DMS53 treated with DMSO at 0.1 percent for 48 hours (cell line): Measurements from ENCODE around the gene XXYLT1.
A peak's percentile ranks its signal among the peaks of the same experiment; 100 is the strongest.
"Not testable (repeated sequence)": the region's sequence is repeated elsewhere in the genome, so short reads cannot be mapped to it uniquely, and the experiment has no call there.

Source experiments
- DNase-seq: peaks from one replicate; lab custom pipeline; 2025; ENCODE audit not compliant: unreplicated experiment; lab: John Stamatoyannopoulos, UW

The XXYLT1 gene, protein sequence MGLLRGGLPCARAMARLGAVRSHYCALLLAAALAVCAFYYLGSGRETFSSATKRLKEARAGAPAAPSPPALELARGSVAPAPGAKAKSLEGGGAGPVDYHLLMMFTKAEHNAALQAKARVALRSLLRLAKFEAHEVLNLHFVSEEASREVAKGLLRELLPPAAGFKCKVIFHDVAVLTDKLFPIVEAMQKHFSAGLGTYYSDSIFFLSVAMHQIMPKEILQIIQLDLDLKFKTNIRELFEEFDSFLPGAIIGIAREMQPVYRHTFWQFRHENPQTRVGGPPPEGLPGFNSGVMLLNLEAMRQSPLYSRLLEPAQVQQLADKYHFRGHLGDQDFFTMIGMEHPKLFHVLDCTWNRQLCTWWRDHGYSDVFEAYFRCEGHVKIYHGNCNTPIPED

GRCh38 chr3:195270817-195271409 is at the start of gene XXYLT1:
Gene XXYLT1 (minus strand): TSS chr3:195271159. CDS start chr3:195271058, 101 bp downstream.
- DNase-seq: peak; percentile 48

DNA sequence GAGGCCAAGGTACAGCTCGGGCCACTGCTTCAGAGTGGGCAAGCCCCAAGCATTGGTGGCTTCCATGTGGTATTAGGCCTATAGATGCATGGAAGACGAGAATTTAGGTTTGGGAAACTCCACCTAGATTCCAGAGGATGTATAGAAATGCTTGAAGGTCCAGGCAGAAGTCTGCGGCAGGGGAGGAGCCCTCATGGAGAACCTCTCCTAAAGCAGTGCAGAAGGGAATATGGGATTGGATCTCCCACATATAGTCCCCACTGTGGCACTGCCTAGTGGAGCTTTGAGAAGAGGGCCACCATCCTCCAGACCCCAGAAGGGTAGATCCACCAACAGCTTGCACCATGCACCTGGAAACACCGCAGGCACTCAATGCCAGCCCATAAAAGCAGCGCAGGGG is 48.1 kb upstream of the XXYLT1 start:
- no peak for DNase-seq

DNA sequence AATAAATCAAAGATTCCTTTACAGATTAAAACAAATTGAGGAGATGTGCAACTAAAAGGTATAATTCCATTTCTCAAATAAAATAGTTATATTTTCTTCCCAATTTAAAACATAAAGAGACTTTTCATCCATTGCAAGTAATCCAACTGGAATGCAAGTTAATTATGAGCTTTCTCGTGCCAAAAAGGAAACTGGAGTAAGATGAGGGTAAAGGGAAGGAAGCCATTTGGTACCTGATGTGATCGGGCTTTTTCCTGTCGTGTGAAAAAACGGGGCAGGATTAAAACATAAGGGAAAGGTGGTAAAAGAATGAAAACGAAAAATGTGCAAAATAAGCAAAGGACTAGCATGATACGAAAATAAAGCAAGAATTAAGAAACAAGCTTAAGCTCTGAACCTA is 41.8 kb upstream of the XXYLT1 start:
- DNase-seq: no peak

- DNase-seq: no peak
These were observed 36.8 kb upstream of the XXYLT1 start for GRCh38 chr3:195307711-195308110.

- DNase-seq: no peak
These were observed 35.4 kb upstream of the XXYLT1 start for GRCh38 chr3:195306369-195306768.

GRCh38 chr3:195302431-195302830 is 31.5 kb upstream of the XXYLT1 start:
- DNase-seq: no peak

DNA sequence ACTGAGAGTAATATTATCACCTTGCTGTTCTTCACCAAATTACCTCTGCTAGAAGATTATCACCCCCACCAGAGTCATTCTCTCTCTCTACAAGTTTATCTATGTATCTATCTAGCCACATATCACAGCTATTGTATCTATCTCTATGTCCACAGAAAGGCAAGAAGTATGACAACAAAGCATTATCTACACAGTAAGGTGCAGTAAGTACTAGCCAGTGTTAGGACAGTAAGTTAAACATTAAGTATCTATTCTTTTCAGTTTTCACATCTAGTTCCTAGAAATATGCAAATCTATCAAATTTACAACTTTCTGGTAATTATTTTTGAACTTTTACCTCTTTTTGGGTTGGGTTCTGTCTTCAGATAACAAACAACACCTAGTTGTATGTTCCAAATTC is 26.5 kb upstream of the XXYLT1 start:
- no peak for DNase-seq

GRCh38 chr3:195296662-195297061 is 25.7 kb upstream of the XXYLT1 start:
- no peak for DNase-seq

GRCh38 chr3:195291121-195291520 is 20.2 kb upstream of the XXYLT1 start:
- no peak for DNase-seq

GRCh38 chr3:195290643-195291042 is 19.7 kb upstream of the XXYLT1 start:
- not testable (repeated sequence) for DNase-seq

- no peak for DNase-seq
These were observed 15.3 kb upstream of the XXYLT1 start for GRCh38 chr3:195286115-195286872.

- no peak for DNase-seq
These were observed 14.4 kb upstream of the XXYLT1 start for GRCh38 chr3:195285372-195285771.

GRCh38 chr3:195284842-195285241 is 13.9 kb upstream of the XXYLT1 start:
- DNase-seq: no peak

GRCh38 chr3:195282961-195283360 is 12.0 kb upstream of the XXYLT1 start:
- DNase-seq: no peak

DNA sequence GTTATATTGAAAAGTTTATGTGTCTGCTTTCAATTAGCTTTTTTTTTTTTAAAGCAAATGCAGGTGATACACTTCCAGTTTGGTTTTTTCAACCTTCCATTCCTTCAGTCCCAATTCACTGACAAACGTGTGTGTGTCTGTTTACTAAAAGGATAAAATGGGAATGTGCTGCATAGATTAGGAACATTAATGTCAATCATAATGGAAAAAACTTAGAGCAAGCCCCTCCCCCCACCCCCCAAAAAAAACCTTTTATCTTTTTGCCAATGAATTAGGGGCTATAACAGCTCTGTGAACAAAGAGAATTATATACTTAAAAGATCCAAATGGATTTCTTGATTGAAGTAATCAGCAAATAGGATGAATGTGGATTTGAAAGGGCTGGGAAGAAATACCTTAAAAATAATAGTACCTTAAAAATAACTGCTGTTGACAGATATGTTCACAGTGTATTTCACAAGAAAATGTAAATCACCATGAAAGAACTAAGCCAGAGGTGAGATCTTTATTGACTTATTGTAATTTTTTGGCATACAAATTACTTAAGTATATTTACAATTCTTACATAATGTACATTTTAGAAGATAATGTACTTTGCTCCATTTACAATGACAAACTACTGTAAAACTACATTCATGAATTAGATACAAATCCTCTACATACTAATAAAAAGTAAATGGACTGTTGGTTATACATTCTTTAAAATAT is 3.5 kb upstream of the XXYLT1 start:
- DNase-seq: no peak

GRCh38 chr3:195271410-195272243 is 668 bp upstream of the XXYLT1 start:
- peak; percentile 45 for DNase-seq

DNA sequence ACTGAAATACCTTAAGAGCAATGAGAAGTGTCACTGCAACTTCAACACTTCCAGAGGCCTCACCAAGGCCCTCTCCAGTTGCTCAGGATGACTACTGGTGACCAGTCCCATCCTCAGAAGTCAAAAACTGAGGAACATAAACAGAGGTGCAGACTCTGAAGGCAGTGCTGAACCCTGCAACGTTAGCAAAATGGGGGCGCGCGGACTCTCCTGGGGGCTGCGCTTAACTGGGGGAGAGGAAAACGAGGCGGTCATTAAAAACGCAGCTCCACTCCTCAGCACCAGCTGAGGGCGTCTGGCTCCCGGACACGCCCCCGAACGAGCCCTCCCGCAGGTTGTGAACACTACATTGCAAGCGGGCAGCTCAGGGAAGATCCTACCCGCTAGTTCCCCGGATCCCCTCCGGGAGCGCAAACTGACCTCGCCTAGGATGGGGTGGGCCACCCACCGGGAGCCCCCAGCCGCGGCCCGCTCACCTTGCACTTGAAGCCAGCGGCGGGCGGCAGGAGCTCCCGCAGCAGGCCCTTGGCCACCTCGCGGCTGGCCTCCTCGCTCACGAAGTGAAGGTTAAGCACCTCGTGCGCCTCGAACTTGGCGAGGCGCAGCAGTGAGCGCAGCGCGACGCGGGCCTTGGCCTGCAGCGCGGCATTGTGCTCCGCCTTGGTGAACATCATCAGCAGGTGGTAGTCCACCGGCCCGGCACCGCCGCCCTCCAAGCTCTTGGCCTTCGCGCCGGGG is 711 bp downstream of the XXYLT1 start:
- no peak for DNase-seq

- DNase-seq: no peak
These were observed 1.4 kb downstream of the XXYLT1 start for GRCh38 chr3:195269375-195270078.
